Fibroblast of skin of left biceps (primary cell): Measurements from ENCODE around the gene STAM.

ENCODE experiments used
- DNase-seq, 2 experiments: peaks; one replicate each; pipeline ENCODE4 v3.0.0-alpha.2; 2013; ENCODE audit warnings: low read depth in 2 of 2

The STAM gene

DNA sequence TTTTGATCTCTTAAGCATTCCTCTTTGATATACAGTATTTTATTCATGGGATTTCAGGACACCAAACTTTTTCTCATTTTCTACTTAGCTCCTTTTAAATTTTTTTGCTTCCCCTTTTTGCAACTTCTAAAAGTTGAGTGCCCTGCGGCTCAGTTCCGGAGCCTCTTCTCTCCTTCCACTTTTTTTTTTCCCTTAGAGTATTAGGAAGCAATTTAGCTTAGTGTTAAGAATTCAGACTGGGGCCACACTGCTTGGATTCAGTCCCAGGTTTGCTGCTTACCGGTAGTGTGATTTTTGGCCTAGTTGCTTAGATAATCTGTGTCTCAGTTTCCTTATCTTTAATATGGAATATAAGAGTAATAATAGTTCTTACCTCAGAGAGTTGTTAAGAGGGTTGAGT lies 3.4 kb downstream of the STAM start:
- no peak for DNase-seq

- no peak for DNase-seq
These were observed 4.5 kb downstream of the STAM start for GRCh38 chr10:17648243-17649035.

- no peak for DNase-seq
These were observed 5.1 kb downstream of the STAM start for GRCh38 chr10:17649052-17649451.

- DNase-seq: no peak
These were observed 5.9 kb downstream of the STAM start for GRCh38 chr10:17649836-17650235.

DNA sequence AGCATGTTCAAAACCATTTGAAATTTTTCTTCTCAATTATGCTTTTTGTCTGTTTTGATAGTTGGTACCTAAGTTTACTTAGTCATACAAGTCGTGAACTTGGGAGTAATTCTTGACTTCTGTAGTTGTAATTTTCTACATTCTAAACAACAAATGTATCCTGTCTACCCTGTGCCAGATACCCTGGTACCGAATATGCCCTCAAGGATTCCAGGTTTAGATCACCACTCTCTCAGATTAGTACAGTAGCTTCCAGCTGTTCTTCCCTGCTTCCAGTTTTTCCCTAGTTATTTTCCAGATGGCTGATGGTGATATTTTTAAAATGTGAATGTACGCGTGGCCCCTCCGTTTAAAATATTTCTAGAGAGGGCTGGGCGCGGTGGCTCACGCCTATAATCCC lies 6.5 kb downstream of the STAM start:
- DNase-seq: no peak

- DNase-seq: no peak
These were observed 7.9 kb downstream of the STAM start for GRCh38 chr10:17651896-17652295.

DNA sequence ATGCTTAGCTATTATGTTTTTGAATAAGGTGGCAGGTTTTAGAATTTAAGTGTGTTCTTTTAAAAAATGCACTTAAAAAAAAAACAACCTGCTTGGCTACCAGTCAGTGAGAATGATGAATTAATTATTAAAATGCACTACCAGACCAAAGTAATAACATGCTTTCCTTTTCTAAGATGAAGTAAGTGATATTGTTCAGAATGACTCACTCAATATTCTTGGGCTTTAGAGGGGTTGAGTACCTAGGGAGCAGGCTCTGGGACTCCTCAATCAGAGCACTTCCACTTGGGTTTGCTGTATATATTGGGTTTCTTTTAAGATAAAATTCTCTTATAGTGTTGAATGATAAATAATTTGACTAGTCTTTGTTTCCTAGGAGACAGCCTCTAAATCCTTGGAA lies 8.6 kb downstream of the STAM start:
- no peak for DNase-seq

DNA sequence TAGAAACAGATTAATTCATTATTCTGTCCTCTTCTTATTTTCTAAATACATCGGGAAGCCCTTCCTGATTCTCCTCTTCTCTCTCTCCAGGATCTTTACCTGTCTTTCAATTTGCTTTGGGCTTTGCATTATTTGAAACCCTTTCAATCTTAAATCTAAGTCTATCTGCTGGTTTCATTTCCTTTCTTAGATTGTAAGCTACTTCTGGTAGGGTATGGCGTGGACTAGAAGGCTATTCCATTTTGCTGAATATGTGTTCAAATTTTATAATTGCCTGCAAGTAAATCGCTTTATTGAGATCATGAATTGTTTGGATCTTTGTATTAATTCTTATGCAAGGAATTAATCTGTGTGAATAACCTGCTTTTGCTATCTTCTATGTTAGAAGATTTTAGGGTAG lies 11.1 kb downstream of the STAM start:
- no peak for DNase-seq

- no peak for DNase-seq
These were observed 11.7 kb downstream of the STAM start for GRCh38 chr10:17655567-17656146.

DNA sequence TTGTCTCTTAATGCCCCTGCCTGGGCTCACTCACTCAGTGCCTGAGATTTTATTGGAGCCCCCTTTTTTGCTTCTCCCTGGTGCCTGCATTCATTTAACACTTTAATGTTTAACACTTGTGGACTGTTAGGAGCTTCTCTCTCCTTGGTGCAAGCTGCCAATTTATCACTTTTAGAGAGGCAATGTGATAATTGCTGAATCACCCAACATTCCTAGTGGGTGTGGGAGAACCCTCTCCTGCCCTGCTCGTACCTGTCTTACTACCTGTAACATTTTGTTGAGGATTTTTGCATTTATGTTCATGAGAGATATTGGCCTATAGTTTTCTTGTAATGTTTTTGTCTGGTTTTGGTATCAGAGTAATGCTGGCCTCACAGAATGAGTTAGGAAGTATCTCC lies 13.2 kb downstream of the STAM start:
- DNase-seq: no peak

DNA sequence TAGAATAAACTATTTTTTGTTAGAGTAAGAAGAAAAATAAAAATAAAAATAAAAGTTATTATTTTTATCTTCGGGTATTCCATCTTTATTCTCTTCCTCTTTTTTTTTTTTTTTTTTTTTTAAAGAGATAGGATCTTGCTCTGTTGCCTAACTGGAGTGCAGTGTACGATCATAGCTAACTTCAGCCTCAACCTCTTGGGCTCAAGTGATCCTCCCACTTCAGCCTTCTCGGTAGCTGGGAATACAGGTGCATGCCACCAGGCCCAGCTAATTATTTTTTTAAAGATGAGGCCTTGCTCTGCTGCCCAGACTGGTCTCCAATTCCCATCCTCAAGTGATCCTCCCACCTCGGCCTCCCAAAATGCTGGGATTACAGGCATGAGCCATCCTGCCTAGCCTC lies 15.4 kb downstream of the STAM start:
- DNase-seq: no peak

GRCh38 chr10:17660921-17661320 lies 17.0 kb downstream of the STAM start:
- DNase-seq: no peak

DNA sequence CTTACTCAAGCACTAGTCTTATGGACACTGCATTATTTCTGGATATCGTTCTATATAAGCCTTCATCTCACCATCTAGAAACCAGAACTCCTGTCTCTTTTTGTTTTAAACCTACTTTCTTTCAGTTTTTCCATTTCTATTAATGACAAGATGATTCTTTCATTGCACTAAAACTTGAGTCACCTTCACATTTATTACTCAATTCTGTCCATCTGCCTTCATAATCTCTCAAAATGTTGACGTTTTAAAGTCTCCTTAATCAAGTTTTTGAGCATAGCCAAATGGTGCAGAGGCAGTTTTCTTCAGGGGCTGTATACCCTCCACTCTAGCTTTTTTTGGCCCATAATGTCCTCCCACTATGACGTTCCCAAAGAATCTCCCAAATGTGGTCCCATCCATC lies 17.6 kb downstream of the STAM start:
- DNase-seq: no peak

GRCh38 chr10:17662193-17663138 lies 18.5 kb downstream of the STAM start:
- no peak for DNase-seq

GRCh38 chr10:17663450-17663849 lies 19.5 kb downstream of the STAM start:
- no peak for DNase-seq

DNA sequence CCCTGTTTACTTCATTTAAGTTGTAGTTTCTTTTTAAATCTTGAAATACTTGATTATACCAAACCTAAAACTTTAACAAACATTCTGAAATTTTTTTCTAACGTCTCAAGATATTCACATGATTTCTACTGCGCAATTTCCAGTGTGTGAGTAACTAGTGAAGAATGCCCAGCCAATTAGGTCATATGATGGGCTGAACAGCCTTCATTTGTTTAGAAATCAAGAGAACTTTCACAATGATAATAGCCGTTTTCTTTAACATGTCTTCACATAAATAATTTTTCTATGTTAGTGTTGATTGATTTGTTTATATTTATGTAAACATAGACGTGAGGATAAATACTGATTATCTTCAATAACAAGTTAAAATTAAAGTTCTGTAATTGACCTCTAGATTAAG lies 21.8 kb downstream of the STAM start:
- peak; percentile 63 to 70 for DNase-seq

DNA sequence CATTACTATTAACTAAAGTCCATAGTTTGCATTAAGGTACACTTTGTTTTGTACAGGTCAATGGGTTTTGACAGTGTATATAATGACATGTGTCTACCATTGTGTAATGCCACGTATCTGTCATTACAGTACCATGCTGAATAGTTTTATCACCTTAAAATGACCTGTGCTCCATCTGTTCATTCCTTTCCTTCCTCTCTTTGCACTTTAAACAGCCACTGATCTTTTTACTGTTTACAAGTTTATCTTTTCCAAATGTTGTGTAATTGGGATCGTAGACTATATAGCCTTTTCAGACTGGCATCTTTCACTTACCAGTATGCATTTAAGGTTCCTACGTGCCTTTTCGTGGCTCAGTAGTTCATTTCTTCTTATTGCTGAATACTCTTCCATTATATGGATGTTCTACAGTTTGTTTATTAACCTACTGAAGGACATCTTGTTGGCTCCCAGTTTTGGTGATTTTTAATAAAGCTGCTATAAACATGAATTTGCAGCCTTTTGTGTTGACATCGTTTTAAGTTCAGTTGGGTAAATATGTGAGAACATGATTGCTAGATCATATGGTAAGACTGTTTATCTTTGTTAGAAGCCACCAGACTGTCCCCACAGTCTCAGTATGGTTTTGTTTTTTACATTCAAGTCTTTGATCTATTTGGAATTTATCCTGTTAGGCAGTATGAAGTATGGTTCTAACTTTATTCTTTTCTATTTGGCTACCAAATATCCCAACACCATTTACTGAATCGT lies 24.7 kb downstream of the STAM start:
- DNase-seq: no peak

- DNase-seq: no peak
These were observed 25.4 kb downstream of the STAM start for GRCh38 chr10:17669185-17669872.

DNA sequence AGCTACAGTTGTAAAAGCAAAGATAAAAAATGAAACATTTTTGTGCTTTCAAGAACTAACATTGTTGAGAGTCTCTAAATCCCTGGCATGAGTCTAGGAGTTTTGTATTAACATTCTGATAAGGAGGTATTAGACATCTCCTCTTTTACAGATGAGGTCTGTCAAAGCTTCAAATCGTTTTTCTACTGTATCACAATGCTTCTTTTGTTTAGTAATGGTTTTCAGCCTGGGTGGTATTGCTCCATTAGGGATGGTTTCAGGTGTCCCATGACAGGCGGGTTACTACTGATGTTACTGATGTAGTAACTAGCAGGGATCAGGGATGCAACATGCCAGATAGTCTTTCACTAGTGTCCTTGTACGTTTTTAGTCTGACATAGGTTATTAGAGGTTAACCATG lies 27.4 kb downstream of the STAM start:
- no peak for DNase-seq

GRCh38 chr10:17673471-17674061 lies 29.6 kb downstream of the STAM start:
- peak; percentile 85 to 86 for DNase-seq

- no peak for DNase-seq
These were observed 30.6 kb downstream of the STAM start for GRCh38 chr10:17674566-17674965.
